ENCODE measurements around the gene IDH3A. TPM values are rescaled to one million over a fixed set of nuclear protein-coding genes. Genes with fewer than 3 reads are reported as not detected.

Gene IDH3A
- total RNA-seq, 1 donor from 2014 or later, result 38.6 TPM

DNA sequence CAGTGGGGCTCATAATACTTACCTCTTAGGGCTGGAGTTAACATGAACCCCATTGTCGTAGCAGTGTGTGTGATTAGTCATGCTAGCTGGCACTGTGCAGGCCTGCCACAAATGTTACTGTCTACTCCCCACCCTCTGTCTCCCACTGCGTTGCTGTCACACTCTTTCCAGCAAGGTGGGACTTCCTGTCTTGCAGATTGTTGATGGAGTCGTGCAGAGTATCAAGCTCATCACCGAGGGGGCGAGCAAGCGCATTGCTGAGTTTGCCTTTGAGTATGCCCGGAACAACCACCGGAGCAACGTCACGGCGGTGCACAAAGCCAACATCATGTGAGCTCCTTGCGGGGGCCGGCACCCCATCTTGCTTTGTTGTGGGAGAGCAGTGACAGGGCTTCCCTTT, 12.9 kb downstream of the IDH3A start:
- DNase-seq (ENCODE audit: extremely low read depth, low read depth, low spot score), result no peak

GRCh38 chr15:78164010-78164409, 14.8 kb downstream of the IDH3A start:
- no peak for DNase-seq (ENCODE audit: extremely low read depth, low read depth, low spot score)

DNA sequence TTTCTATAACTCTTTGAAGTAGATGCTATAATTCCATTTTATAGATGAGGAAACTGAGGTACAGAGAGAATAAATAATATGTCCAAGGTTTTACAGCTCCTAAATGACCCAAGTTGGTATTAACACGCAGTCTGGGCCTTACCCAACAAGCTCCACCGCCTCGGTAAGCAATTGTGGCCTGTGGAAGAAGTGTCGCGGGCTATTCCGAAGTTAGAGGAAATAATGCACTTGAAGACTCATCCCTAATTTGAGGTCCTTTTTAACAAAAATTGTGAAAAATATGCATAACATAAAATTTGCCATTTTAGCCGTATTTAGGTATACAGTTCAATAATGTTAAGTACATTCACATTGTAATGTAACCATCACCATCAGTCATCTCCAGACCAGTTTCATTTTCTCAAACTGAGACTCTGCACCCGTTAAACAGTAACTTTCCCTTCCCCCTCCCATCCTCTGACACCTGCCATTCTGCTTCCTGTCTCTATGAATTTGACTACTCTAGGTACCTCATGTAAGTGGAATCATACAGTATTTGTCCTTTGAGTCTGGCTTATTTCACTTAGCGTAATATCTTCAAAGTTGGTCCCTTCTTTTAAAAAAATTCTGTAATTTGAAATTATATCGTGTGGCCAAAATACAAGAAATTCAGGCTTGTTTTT, 18.2 kb downstream of the IDH3A start:
- no peak for DNase-seq (ENCODE audit: extremely low read depth, low read depth, low spot score)

- no peak for DNase-seq (ENCODE audit: extremely low read depth, low read depth, low spot score)
Measured at GRCh38 chr15:78168608-78169007, 19.4 kb downstream of the IDH3A start.

DNA sequence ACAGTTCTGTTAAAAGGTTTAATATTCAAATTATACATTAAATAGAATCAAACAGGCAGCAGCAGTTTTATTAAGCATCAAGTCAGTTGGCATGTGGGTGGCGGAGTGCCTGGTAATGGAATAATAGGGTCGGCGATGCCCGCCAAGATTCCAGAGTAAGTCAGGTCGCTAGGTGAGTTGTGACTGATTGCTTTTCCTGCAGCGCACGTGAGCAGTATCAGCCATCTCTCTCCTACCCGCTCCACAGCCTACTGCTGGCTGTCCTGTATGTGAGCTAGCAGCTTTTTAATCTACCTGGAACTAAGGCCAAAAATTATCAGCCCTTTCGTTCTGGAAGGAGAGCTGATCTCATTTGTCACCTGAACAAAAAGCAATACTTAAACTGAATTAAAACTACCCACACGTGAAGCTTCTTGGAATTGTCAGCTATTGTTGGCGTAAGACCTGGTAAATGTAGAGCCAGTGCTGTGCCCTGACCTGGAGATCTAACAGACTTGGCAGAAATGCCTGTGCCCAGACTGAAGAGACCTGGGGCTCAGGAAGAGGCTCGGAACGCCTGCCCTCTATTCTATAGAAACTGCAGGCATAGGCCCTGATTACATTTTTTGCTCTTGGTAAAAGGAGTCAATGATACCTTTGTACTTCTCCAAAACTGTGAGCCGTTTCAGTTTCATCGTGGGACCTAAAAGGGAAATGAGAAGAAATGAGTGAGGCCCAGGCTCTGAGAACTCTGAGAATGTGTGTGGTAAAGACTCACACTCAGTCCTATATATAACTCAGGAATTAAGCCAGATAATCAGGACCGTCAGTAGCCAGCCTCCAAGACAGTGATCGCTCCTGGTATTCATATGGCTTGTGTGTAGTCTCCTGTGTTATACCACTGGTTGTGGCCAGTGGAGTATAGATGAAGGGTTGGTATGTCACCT, 21.9 kb downstream of the IDH3A start:
- DNase-seq (ENCODE audit: extremely low read depth, low read depth, low spot score), result no peak

- no peak for DNase-seq (ENCODE audit: extremely low read depth, low read depth, low spot score)
Measured at GRCh38 chr15:78171864-78172472, 22.8 kb downstream of the IDH3A start.

- no peak for DNase-seq (ENCODE audit: extremely low read depth, low read depth, low spot score)
Measured at GRCh38 chr15:78174401-78174800, 25.2 kb downstream of the IDH3A start.

GRCh38 chr15:78175330-78175729, 26.2 kb downstream of the IDH3A start:
- DNase-seq (ENCODE audit: extremely low read depth, low read depth, low spot score), result no peak

- no peak for DNase-seq (ENCODE audit: extremely low read depth, low read depth, low spot score)
Measured at GRCh38 chr15:78177447-78177873, 28.3 kb downstream of the IDH3A start.

GRCh38 chr15:78178064-78178463, 28.9 kb downstream of the IDH3A start:
- no peak for DNase-seq (ENCODE audit: extremely low read depth, low read depth, low spot score)

DNA sequence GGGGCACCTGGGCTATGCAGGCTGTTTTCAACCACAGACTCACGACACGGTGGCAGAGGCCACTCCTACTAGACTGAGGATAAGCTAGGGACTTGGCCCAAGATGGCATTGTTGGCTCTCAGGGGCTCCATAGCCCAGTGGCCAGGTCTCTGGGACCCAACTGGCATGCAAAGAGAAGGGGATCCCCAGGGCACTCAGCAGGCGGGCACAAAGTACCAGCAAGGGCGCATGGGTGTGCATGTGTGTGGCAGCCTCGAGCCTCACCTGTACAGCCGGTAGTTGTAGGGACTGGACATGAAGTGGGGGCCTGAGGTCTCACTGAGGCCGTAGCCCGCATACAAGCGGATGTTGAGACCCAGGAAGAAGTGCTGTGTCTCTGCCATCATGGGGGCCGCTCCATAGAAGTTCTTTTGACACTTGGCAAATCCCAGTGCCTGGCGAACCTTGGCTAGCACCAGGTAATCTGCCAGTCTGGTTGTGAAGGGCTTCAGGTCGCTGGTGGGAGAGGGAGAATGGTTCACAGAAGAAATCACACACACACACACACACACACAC, 30.2 kb downstream of the IDH3A start:
- DNase-seq (ENCODE audit: extremely low read depth, low read depth, low spot score), result no peak

GRCh38 chr15:78179906-78180305, 30.7 kb downstream of the IDH3A start:
- DNase-seq (ENCODE audit: extremely low read depth, low read depth, low spot score), result no peak

- no peak for DNase-seq (ENCODE audit: extremely low read depth, low read depth, low spot score)
Measured at GRCh38 chr15:78182336-78182700, 33.2 kb downstream of the IDH3A start.

DNA sequence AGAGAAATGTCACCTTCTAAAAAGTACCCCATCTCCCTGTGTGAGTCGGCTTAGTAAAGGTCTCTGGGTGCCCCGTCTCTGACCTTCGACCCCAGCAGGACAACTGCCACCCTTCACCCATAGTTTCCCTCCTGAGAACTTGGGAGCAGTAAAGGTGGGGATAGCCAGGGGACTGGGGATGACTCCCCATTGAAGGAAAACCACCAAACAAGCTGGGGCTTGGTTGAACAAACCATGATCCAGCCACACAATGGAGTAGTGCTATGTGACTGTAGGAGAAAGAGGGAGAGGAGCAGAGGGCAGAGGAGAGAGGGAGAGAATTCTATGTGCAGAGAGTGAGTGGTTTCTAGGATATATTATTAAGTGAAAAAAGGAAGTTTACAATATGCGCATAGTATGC, 33.7 kb downstream of the IDH3A start:
- no peak for DNase-seq (ENCODE audit: extremely low read depth, low read depth, low spot score)

DNA sequence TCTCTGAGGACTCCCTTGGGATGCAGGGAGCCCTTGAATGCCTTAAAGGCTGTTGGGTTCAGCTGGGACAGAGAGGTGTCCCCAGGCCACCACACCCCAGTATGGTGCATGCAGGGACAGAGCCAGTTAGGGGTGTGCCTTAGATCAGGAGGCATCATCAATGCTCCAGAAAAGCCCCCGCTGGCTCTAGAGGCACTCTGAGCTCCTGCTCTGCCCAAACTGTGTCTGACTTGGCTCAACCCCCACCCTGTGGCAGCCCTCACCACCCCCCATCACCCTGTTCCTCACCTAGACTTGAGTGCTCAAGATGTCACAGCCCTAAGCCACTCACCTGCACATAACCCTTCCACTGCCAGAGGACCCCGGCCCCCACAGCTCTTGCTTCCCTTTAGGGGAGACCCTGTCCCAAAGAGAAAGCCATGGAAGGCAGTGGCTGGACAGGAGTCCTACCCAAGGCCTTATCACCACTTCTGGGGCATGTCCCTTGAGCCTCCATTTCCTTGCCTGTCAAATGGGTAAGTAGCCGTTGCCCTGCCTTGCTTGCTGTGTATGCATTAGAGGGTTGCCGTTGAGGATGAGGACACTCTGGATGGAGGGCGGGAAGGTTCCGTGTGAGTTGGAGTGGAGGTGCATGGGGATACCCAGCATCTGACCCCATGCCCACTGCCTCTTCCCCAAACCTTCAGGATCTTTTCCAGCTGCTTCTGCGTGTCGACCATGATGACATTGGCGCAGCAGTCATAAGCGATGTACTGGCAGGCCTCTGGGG, 43.8 kb downstream of the IDH3A start:
- DNase-seq (ENCODE audit: extremely low read depth, low read depth, low spot score), result no peak

- DNase-seq (ENCODE audit: extremely low read depth, low read depth, low spot score), result no peak
Measured at GRCh38 chr15:78193731-78194567, 44.8 kb downstream of the IDH3A start.

GRCh38 chr15:78194568-78194925, 45.4 kb downstream of the IDH3A start:
- DNase-seq (ENCODE audit: extremely low read depth, low read depth, low spot score), result no peak

GRCh38 chr15:78195735-78196201, 46.6 kb downstream of the IDH3A start:
- DNase-seq (ENCODE audit: extremely low read depth, low read depth, low spot score), result no peak

DNA sequence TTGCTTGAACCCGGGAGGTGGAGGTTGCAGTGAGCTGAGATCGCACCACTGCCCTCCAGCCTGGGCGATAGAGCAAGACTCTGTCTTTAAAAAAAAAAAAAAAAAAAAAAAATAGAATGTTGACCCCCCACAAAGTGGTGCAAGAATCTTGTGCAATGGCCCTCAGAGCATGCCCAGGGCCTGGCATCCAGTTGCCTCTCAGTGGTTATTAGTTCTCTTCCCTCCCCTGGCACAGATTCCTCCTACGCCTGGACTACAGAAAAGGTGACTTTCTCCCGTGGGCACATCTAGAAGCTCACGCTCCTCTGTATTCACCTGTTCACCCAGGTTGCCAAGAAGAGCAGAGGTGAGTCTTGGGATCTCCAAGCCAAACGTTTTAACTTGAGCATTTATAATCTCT, 48.5 kb downstream of the IDH3A start:
- no peak for DNase-seq (ENCODE audit: extremely low read depth, low read depth, low spot score)
